CD4-positive, alpha-beta T cell treated with Interleukin-2 at 100 ng/mL for 4 hours (primary cell): ENCODE measurements around the gene USP28.
"Not testable (repeated sequence)": the region's sequence is repeated elsewhere in the genome, so short reads cannot be mapped to it uniquely, and the experiment has no call there.

Experiments used
- DNase-seq: peaks from one replicate; pipeline ENCODE4 v3.0.0-alpha.2; 2020; ENCODE audit warnings: low spot score

USP28 gene

GRCh38 chr11:113835306-113835705, 40.1 kb downstream of the USP28 start:
- no peak for DNase-seq

- DNase-seq, result no peak
Measured at GRCh38 chr11:113833151-113833550, 42.2 kb downstream of the USP28 start.

DNA sequence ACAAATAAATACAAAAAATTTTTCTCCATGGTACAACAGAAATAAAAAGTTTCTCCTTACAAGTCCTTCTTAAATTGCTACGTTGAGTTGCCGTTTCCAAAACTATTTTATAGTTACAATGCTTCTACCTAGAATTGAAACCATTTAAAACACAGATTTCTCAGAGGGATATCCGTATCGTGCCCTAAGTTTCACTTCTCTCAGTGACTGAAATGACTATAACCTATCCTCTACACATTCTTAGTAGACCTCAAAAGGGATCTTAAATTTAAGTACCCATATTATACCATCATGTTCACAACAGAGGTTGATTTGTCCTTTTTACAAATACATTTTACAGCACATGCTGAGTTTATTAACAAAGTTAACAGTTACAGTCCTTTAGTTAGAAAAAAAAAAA, 44.1 kb downstream of the USP28 start:
- DNase-seq, result no peak

DNA sequence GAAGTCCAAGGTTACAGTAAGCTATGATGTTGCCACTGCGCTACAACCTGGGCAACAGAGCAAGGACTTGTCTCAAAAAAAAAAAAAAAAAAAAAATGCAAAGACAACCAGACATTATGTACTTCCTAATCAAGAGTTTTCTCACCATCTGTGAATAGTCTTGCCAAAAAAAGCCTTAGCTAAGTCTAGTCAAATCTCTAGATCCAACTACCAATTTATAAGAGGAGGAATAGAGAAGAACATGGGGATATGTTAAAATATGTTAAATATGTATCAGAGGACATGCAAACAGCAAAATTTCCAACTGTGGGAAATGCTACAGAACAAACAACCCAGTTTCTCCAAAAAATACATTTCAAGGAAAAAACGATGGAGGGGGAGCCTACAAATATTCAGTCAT, 45.6 kb downstream of the USP28 start:
- DNase-seq, result no peak

DNA sequence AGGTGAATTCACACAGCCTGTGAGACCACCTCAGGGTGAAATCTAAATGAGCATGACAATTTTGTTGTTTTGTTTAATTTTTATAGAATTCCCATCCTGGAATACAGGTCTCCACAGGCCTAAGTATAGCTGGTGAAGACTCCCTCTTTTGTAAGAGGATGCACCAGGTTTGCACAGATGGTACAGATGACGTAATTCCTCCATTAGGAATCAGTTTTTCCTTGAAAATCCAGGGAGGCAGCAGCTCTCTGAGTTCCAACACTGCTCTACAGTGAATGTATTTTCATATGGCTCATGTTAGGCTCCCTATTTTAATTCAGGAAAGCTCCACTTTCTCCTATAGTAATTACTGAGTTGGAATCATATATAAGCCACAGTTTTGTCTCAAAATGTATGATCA, 47.2 kb downstream of the USP28 start:
- DNase-seq, result no peak

GRCh38 chr11:113827477-113827876, 47.9 kb downstream of the USP28 start:
- no peak for DNase-seq

DNA sequence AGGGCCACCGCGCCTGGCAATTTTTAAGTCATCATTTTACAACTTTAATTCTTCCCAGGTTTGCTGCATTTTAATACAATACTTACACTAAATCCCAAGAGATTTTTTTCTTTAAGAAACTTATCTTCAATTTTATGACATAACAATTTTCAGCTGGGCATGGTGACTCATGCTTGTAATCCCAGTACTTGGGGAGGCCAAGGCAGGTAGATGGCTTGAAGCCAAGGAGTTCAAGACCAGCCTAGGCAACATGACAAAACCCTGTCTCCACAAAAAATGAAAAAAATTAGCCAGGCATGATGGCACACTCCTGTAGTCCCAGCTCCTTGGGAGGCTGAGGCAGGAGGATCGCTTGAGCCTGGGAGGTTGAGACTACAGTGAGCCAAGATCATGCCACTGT, 56.9 kb downstream of the USP28 start:
- no peak for DNase-seq

GRCh38 chr11:113817626-113818025, 57.7 kb downstream of the USP28 start:
- no peak for DNase-seq

DNA sequence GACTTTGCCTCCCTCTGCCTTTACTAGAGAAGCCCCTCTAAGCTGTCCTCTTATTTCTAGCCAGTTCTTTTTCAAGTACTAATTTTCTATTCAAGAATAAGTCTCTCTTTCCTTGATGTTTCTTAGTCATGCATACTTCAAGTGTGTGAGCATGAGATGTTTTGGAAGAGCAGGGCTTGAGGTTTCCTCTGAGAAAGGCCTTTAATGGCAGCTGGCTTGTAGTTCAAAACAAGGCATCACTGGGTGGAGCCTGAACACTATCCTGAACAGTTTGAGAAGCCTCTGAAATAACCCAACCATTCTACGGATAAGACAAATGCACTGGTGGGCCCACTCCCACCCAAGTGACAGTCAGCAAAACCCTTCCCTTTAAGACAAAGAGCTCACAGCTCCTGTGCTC, 58.2 kb downstream of the USP28 start:
- DNase-seq, result no peak

GRCh38 chr11:113814181-113814580, 61.2 kb downstream of the USP28 start:
- no peak for DNase-seq

- DNase-seq, result no peak
Measured at GRCh38 chr11:113808931-113809330, 66.4 kb downstream of the USP28 start.

DNA sequence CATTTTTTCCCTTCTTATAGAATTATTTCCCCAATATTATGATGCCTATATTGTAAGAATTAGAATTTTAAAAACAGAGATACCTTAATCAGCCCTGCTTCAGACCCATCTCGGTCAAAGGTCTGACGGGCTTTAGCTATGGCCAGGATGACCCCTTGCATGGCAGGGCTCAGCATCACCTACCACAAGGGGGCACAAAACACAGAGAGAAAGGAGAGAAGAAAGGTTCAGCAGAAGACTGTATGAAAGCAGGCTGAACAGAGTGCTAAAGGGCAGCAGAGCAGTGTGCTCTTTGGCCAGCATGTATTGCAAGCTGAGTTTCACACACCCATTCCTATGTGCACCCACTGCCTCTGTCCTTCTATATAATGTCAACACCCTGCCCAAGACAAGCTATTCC, 69.0 kb downstream of the USP28 start:
- peak; percentile 1 for DNase-seq

DNA sequence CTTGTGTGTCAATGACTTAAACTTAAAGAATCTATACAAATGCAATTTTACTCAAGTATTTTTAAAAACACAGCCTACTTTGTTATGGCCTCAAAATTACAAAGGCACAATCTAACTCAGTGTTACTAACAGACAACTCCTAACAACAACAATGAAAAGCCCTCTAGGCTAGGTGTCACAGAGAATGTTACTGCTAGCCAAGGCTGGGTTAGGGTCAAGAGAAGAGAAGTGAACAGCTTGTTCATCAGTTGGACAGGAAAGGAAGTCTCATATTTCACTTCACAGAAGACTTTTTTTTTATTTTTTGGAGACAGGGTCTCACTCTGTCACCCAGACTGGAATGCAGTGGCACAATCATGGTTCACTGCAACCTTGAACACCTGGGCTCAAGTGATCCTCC, 69.7 kb downstream of the USP28 start:
- no peak for DNase-seq

DNA sequence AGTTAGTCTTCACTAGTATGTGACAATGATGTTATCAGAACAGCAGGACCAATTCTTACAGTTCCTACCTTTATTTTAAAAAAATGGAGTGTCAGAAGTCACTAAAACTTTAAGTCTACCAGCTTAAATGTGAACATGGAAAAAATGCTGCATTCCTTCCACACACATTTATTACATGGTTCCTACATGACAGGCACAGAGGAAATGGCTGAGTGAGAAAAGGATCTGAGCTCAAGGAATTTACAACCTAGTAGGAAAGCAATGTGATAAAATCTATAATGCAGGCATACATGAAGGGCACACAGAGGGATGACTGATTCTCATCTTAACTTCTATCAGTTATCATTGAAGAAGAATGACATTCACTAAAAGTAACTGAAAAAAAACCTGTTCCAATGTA, 72.8 kb downstream of the USP28 start:
- no peak for DNase-seq

GRCh38 chr11:113796663-113797259, 78.6 kb downstream of the USP28 start:
- DNase-seq, result peak; percentile 36

- no peak for DNase-seq
Measured at GRCh38 chr11:113789675-113790320, 85.6 kb downstream of the USP28 start.

GRCh38 chr11:113789016-113789415, 86.4 kb downstream of the USP28 start:
- not testable (repeated sequence) for DNase-seq

DNA sequence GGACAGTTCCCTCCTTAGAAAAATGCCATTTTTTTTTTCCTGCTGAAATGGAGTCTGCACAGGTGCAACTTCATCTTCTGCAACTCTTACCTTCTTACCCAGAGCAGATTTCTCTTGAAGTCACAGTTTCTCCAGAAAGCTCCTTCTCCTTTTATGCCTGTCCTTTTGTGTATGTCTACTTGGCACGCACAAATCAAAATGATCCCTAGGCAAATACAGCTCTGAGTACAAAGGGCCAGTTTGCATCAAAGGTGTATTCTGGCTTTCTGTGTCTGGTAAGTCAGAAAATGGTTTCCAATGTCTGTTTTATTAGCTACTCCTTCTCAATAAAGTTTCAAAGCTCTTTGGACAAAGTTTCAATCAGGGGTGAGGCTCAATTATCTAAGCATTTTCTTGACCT, 93.2 kb downstream of the USP28 start:
- no peak for DNase-seq

DNA sequence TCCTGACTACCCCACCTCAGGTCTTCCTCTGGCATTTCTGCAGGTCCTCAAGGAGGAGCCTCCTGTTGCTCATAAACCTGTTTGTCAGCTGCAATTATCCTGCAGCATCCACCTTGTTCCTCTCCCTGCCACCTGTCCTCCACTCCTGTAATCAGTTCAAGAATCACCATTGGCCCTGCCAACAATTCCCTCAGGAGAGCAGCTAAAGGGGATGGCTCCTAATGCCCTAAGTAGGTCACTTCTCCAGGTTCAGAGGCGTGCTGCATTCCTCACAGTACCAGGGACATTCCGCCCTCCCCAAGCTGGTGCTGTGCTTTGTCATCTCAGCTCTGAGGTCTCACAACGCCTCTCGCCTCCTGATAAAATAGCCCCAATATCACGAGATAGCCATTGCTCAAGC, 93.7 kb downstream of the USP28 start:
- no peak for DNase-seq

DNA sequence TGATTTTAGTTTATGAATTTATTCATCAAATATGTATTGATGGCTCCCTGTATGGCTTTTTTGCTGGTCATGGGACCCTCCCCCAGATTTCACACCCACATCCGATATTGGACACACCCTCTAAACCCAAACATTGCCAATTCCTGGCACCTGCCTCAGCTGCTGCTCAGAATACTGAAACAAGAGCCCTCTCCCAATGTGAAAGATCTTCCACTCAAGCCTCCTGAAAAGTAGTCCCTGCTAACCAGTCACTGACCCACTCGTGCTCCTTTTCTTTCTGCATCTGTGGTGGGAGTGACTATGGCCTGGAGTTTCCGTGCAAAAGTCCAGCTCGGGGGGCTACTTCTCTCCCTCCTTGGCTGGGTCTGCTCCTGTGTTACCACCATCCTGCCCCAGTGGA, 95.9 kb downstream of the USP28 start, which contains the start of gene CLDN25:
CLDN25 (plus strand) TSS at position 301 of the 400 bp plus-strand sequence; CDS start at position 301, 0 bp downstream.
- no peak for DNase-seq

DNA sequence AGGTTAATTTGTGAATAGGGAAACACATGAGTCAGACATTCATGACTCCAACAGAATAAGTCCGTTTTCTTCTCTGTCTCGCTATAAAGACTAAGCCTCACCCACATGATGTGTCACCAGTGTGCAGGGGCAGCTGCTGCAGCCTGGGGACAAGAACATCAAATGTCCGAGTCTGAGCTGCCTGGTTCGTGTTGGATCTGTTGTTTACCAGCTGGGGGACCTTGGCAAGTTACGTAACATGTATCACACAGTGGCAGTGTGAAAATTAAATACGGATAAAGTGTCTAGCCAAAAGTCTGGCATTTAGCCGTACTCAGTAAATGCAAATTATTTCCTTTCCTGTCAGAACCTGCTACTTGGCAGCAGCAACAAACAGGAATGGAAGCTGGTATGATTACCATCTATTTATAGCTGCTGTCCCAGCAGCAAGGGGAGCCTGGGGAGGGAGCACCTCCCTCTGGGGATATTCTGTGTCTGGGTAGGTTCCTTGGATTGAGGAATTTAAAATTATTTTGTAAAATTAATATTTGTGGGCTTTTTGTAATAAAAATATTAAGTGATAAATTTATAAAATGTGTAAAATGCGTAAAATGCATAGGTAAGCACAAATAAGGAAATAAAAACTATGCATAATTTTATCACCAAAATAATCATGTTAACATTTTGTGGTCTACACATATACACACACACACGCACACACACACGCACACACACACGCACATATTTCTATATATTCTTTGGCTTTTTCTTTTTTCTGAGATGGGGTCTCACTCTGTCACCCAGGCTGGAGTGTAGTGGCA, 97.1 kb downstream of the USP28 start:
- DNase-seq, result no peak

- no peak for DNase-seq
Measured at GRCh38 chr11:113774174-113774503, 101.2 kb downstream of the USP28 start.

DNA sequence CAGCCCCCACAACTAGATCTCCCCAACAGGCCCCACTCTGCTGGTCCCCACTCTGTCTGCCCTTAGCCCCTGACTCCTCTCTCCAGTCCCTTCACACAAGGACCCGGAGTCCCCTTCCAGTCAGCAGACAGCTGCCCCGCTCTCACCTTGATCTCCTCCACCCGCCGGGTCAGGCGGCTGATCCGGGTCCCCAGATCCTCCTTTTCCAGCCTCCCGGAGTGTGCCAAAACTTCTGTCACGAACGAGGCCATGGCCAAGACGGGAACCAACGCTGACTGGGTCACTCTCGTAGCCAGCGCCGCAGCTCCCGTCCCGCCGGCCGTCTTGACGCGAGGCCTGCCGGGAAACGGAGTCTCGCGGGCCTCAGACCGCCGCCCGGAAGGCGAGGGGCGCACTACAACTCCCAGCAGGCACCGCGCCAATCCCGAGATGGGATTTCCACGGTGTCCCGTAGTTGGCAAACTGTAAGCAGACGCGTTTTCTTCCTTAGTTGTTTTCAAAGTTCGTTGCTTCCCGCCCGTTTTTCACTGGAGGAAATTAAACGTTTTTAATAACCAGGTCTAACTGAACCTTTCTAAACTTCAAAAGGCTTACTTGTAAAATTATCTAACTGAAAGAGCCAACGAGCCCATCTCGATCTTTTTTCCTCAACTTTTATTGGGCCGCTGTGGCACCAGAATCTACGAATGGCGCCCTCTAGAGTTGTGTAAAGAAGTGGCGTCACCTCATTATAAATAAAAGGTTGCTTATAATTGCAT, 101.8 kb downstream of the USP28 start, which contains the start of gene ZW10:
ZW10 (minus strand) TSS at position 277 of the 758 bp plus-strand sequence; CDS start at position 251, 26 bp downstream.
- DNase-seq, result peak; percentile 92
